Measurements from ENCODE around the gene NADK2.

Gene NADK2

GRCh38 chr5:36151434-36152323, 90.0 kb downstream of the NADK2 start, which contains the start of the genes LMBRD2 and SKP2:
Gene LMBRD2, minus strand, starts transcription at chr5:36151887. Its CDS starts 8,538 bp downstream, at chr5:36143349.
Gene SKP2, plus strand, starts transcription at chr5:36152111. Its CDS starts 152 bp downstream, at chr5:36152263.
- no peak for TF ChIP-seq CTCF (IDR thresholded peaks at IDR 0.05; ENCODE audit: low read depth, low read length, missing control alignments)

GRCh38 chr5:36150676-36151433, 90.9 kb downstream of the NADK2 start:
- Histone ChIP-seq H3K4me3 (ENCODE audit: low read depth, low read length) (peak overlapping the region; percentile 93), H3K27me3 (replicated peaks) (no peaks in the 10 kb centered on the region), H3K27ac (no peak overlapping the region), H3K36me3 (replicated peaks) (no peaks in the 10 kb centered on the region)
- peak; percentile 45 for DNase-seq
- in situ Hi-C loops (cut with HindIII; ENCODE audit: low pct_ligation_motif_present, low sequenced_read_pairs) = no loop called here
- no peak for TF ChIP-seq CTCF (IDR thresholded peaks at IDR 0.05; ENCODE audit: low read depth, low read length, missing control alignments)

More at GRCh38 chr5:36151434-36152323, 90.0 kb downstream of the NADK2 start, which contains the start of the genes LMBRD2 and SKP2:
- H3K36me3 ChIP-seq (replicated peaks) = no peaks in the 10 kb centered on the region
- peak; percentile 97 for DNase-seq
- peak within 1 kb of the TSS; percentile 2 for H3K27ac ChIP-seq
- H3K4me3 ChIP-seq (ENCODE audit: low read depth, low read length) = peak within 1 kb of the TSS; percentile 93
- no peaks in the 10 kb centered on the region for H3K27me3 ChIP-seq (replicated peaks)
- in situ Hi-C loops (cut with HindIII; ENCODE audit: low pct_ligation_motif_present, low sequenced_read_pairs) = no loop called here

GRCh38 chr5:36147681-36148080, 94.0 kb downstream of the NADK2 start:
- no peak for DNase-seq
- no peak for TF ChIP-seq CTCF (IDR thresholded peaks at IDR 0.05; ENCODE audit: low read depth, low read length, missing control alignments)
- in situ Hi-C loops (cut with HindIII; ENCODE audit: low pct_ligation_motif_present, low sequenced_read_pairs) = no loop called here
- Histone ChIP-seq H3K4me3 (ENCODE audit: low read depth, low read length) (no peak overlapping the region), H3K36me3 (replicated peaks) (no peaks in the 10 kb centered on the region), H3K27ac (peak overlapping the region; percentile 56), H3K27me3 (replicated peaks) (no peaks in the 10 kb centered on the region)

GRCh38 chr5:36146390-36146789, 95.3 kb downstream of the NADK2 start:
- H3K36me3 ChIP-seq (replicated peaks) = no peaks in the 10 kb centered on the region
- no peak for TF ChIP-seq CTCF (IDR thresholded peaks at IDR 0.05; ENCODE audit: low read depth, low read length, missing control alignments)
- in situ Hi-C loops (cut with HindIII; ENCODE audit: low pct_ligation_motif_present, low sequenced_read_pairs) = no loop called here
- H3K27ac ChIP-seq = no peak overlapping the region
- no peak overlapping the region for H3K4me3 ChIP-seq (ENCODE audit: low read depth, low read length)
- H3K27me3 ChIP-seq (replicated peaks) = no peaks in the 10 kb centered on the region
- no peak for DNase-seq

GRCh38 chr5:36145311-36145710, 96.4 kb downstream of the NADK2 start:
- H3K36me3 ChIP-seq (replicated peaks) = no peaks in the 10 kb centered on the region
- H3K27ac ChIP-seq = no peak overlapping the region
- TF ChIP-seq CTCF (IDR thresholded peaks at IDR 0.05; ENCODE audit: low read depth, low read length, missing control alignments) = no peak
- DNase-seq = no peak
- in situ Hi-C loops (cut with HindIII; ENCODE audit: low pct_ligation_motif_present, low sequenced_read_pairs) = no loop called here
- no peak overlapping the region for H3K4me3 ChIP-seq (ENCODE audit: low read depth, low read length)
- H3K27me3 ChIP-seq (replicated peaks) = no peaks in the 10 kb centered on the region

All from brain microvascular endothelial cell (primary cell).